ENCODE measurements around the gene CACNB2.

GRCh38 chr10:18325889-18326531, 185.8 kb downstream of the CACNB2 start:
- TF ChIP-seq ZNF124 (CRISPR knock-in tag; IDR thresholded peaks at IDR 0.05): no peak
- no peak for TF ChIP-seq TBP (CRISPR knock-in tag; IDR thresholded peaks at IDR 0.05)
- no peak for TF ChIP-seq STAG1 (CRISPR knock-in tag; IDR thresholded peaks at IDR 0.05)
- TF ChIP-seq SIN3A (IDR thresholded peaks at IDR 0.05; ENCODE audit: borderline replicate concordance, low read depth, low read length): no peak
- no peak for TF ChIP-seq ZNF24 (IDR thresholded peaks at IDR 0.05)
- no peak for TF ChIP-seq ZNF235 (CRISPR knock-in tag; IDR thresholded peaks at IDR 0.05; ENCODE audit: borderline replicate concordance)
- TF ChIP-seq PREB (CRISPR knock-in tag; IDR thresholded peaks at IDR 0.05): no peak
- no peak for TF ChIP-seq ZNF558 (CRISPR knock-in tag; IDR thresholded peaks at IDR 0.05; ENCODE audit: borderline replicate concordance)
